ENCODE data around the gene RNF123.

The RNF123 gene

DNA sequence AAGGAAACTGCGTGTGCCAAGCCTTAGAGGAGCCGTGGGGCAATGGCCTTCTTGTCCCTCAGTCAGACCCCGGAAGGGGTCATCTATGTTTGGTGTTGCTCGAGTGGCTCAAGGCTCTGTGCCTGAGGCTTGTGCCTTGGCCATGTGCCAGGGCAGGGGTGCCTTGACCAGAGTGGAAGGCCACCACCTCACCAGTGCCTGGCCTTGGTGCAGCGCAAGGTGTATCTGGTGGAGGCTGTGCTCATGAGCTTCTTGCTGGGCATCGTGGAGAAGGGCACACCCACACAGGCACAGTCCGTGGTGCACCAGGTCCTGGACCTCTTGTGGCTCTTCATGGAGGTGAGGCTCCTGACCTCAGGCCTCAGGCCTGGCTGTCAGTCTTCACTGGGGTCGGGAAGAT is 10.7 kb downstream of the RNF123 start:
- H3K27ac ChIP-seq (ENCODE audit: low read length) = no peak overlapping the region
- no peak overlapping the region for H3K9ac ChIP-seq (ENCODE audit: low read depth, low read length)
- peaks cover 24% of the 10 kb centered on the region for H3K36me3 ChIP-seq (ENCODE audit: insufficient read depth, low read depth, low read length)

GRCh38 chr3:49700453-49701128 is 11.2 kb downstream of the RNF123 start:
- Histone ChIP-seq H3K36me3 (ENCODE audit: insufficient read depth, low read depth, low read length) (peaks cover 26% of the 10 kb centered on the region), H3K4me3 (ENCODE audit: low read length) (no peak overlapping the region)

More for the DNA sequence above, 10.7 kb downstream of the RNF123 start:
- H3K27me3 ChIP-seq (ENCODE audit: insufficient read depth, low read length) = no peaks in the 10 kb centered on the region
- H3K9me3 ChIP-seq (ENCODE audit: insufficient read depth, low read depth, low read length) = no peaks in the 10 kb centered on the region
- no peak overlapping the region for H3K4me3 ChIP-seq (ENCODE audit: low read length)
- 0 out of 2 replicates have a peak, but pooled peaks cover 3% of the 10 kb centered on the region for H3K4me1 ChIP-seq (ENCODE audit: insufficient read depth, low read length)

DNA sequence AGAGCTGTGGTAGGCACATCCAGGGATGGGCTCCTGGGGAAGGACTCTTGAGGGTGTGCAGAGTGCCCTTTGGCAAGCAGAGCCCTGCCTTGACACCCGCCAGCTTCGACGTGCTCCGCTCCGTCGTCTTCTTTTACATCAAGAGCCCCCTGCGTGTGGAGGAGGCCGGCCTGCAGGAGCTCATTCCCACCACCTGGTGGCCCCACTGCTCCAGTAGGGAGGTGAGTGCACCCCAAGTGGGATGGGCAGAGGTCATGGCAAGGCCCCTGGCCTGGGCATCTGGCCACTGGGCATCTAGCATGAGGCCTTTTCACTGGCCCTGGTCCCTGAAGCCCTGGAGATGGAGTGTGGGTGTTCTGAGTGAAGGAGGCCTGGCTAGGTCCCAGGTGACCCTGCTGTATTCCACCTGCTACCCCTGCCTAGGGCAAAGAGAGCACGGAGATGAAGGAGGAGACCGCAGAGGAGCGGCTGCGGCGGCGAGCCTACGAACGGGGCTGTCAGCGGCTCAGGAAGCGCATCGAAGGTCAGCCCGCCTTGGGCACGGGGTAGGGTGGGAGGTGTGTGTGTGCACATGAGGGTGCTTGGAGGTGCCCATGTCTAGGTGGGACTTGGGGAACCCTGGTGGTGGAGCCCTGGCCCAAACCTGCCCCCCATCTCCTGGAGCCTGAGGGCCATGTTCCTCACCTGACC is 12.2 kb downstream of the RNF123 start:
- Histone ChIP-seq H3K27ac (ENCODE audit: low read length) (no peak overlapping the region), H3K27me3 (ENCODE audit: insufficient read depth, low read length) (no peaks in the 10 kb centered on the region), H3K9me3 (ENCODE audit: insufficient read depth, low read depth, low read length) (no peaks in the 10 kb centered on the region), H3K4me3 (ENCODE audit: low read length) (no peak overlapping the region), H3K9ac (ENCODE audit: low read depth, low read length) (no peak overlapping the region), H3K4me1 (ENCODE audit: insufficient read depth, low read length) (0 out of 2 replicates have a peak, but pooled peaks cover 3% of the 10 kb centered on the region), H3K36me3 (ENCODE audit: insufficient read depth, low read depth, low read length) (peaks cover 32% of the 10 kb centered on the region)

More at GRCh38 chr3:49700453-49701128, 11.2 kb downstream of the RNF123 start:
- Histone ChIP-seq H3K4me1 (ENCODE audit: insufficient read depth, low read length) (0 out of 2 replicates have a peak, but pooled peaks cover 3% of the 10 kb centered on the region), H3K9me3 (ENCODE audit: insufficient read depth, low read depth, low read length) (no peaks in the 10 kb centered on the region), H3K9ac (ENCODE audit: low read depth, low read length) (no peak overlapping the region), H3K27ac (ENCODE audit: low read length) (no peak overlapping the region), H3K27me3 (ENCODE audit: insufficient read depth, low read length) (no peaks in the 10 kb centered on the region)

- Histone ChIP-seq H3K27me3 (ENCODE audit: insufficient read depth, low read length) (no peaks in the 10 kb centered on the region), H3K27ac (ENCODE audit: low read length) (no peak overlapping the region), H3K4me1 (ENCODE audit: insufficient read depth, low read length) (0 out of 2 replicates have a peak, but pooled peaks cover 3% of the 10 kb centered on the region), H3K9me3 (ENCODE audit: insufficient read depth, low read depth, low read length) (no peaks in the 10 kb centered on the region), H3K4me3 (ENCODE audit: low read length) (no peak overlapping the region), H3K9ac (ENCODE audit: low read depth, low read length) (no peak overlapping the region), H3K36me3 (ENCODE audit: insufficient read depth, low read depth, low read length) (peaks cover 32% of the 10 kb centered on the region)
These were observed 13.3 kb downstream of the RNF123 start for GRCh38 chr3:49702672-49703071.

GRCh38 chr3:49703443-49703927 is 14.1 kb downstream of the RNF123 start:
- Histone ChIP-seq H3K4me1 (ENCODE audit: insufficient read depth, low read length) (0 out of 2 replicates have a peak, but pooled peaks cover 3% of the 10 kb centered on the region), H3K36me3 (ENCODE audit: insufficient read depth, low read depth, low read length) (peaks cover 28% of the 10 kb centered on the region), H3K9me3 (ENCODE audit: insufficient read depth, low read depth, low read length) (no peaks in the 10 kb centered on the region), H3K4me3 (ENCODE audit: low read length) (no peak overlapping the region), H3K9ac (ENCODE audit: low read depth, low read length) (no peak overlapping the region), H3K27me3 (ENCODE audit: insufficient read depth, low read length) (no peaks in the 10 kb centered on the region), H3K27ac (ENCODE audit: low read length) (no peak overlapping the region)

GRCh38 chr3:49703956-49704355 is 14.6 kb downstream of the RNF123 start:
- no peaks in the 10 kb centered on the region for H3K27me3 ChIP-seq (ENCODE audit: insufficient read depth, low read length)
- H3K4me3 ChIP-seq (ENCODE audit: low read length) = no peak overlapping the region
- no peak overlapping the region for H3K27ac ChIP-seq (ENCODE audit: low read length)
- H3K4me1 ChIP-seq (ENCODE audit: insufficient read depth, low read length) = 0 out of 2 replicates have a peak, but pooled peaks cover 3% of the 10 kb centered on the region
- H3K9me3 ChIP-seq (ENCODE audit: insufficient read depth, low read depth, low read length) = no peaks in the 10 kb centered on the region
- no peak overlapping the region for H3K9ac ChIP-seq (ENCODE audit: low read depth, low read length)
- peaks cover 28% of the 10 kb centered on the region for H3K36me3 ChIP-seq (ENCODE audit: insufficient read depth, low read depth, low read length)

DNA sequence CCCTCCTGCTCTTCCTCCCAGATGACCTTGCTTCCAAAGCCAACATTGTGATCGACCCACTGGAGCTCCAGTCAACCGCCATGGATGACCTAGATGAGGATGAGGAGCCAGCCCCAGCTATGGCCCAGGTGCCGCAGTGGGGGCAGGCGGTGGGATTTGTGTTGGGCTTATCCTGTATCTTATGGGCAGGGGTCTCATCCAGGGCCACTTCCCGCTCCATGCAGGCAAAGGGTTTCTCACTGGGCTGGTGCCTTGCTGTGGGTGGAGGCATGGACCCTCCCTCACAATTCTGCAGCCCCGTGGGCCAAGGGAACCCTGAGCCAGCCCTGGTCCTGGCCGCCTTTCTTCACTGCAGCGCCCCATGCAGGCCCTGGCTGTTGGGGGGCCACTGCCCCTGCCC is 15.3 kb downstream of the RNF123 start:
- Histone ChIP-seq H3K27ac (ENCODE audit: low read length) (no peak overlapping the region), H3K9ac (ENCODE audit: low read depth, low read length) (no peak overlapping the region), H3K36me3 (ENCODE audit: insufficient read depth, low read depth, low read length) (peaks cover 28% of the 10 kb centered on the region), H3K27me3 (ENCODE audit: insufficient read depth, low read length) (no peaks in the 10 kb centered on the region), H3K4me1 (ENCODE audit: insufficient read depth, low read length) (0 out of 2 replicates have a peak, but pooled peaks cover 3% of the 10 kb centered on the region), H3K4me3 (ENCODE audit: low read length) (no peak overlapping the region), H3K9me3 (ENCODE audit: insufficient read depth, low read depth, low read length) (no peaks in the 10 kb centered on the region)

DNA sequence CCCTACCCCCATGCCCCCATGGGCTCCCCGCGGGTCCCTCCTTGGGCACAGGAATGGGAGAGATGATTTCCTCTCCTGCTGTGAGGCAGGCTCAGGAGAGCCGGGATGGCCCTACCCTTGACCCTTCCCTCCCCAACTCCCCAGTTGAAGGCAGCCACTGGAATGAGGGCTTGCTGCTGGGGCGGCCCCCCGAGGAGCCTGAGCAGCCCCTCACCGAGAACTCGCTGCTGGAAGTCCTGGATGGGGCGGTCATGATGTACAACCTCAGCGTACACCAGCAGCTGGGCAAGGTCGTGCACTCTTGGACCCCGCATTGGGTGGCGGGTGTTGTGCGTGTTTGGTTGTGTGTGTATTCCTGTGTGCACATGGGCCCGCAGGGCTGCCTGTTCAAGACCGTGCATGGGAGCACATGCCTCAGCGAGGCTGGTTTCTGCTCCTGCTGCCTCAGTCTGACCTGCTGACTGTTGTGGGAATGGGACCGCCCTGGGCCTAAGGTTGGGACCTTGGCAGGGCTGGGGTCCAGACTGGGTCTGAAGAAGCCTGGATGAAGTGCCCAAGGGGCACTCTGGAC is 16.1 kb downstream of the RNF123 start:
- Histone ChIP-seq H3K9ac (ENCODE audit: low read depth, low read length) (no peak overlapping the region), H3K27me3 (ENCODE audit: insufficient read depth, low read length) (no peaks in the 10 kb centered on the region), H3K4me1 (ENCODE audit: insufficient read depth, low read length) (0 out of 2 replicates have a peak, but pooled peaks cover 3% of the 10 kb centered on the region), H3K9me3 (ENCODE audit: insufficient read depth, low read depth, low read length) (no peaks in the 10 kb centered on the region), H3K27ac (ENCODE audit: low read length) (no peak overlapping the region), H3K36me3 (ENCODE audit: insufficient read depth, low read depth, low read length) (peaks cover 22% of the 10 kb centered on the region), H3K4me3 (ENCODE audit: low read length) (no peak overlapping the region)

GRCh38 chr3:49706456-49707112 is 17.2 kb downstream of the RNF123 start:
- H3K36me3 ChIP-seq (ENCODE audit: insufficient read depth, low read depth, low read length) = peaks cover 19% of the 10 kb centered on the region
- no peaks in the 10 kb centered on the region for H3K9me3 ChIP-seq (ENCODE audit: insufficient read depth, low read depth, low read length)
- H3K4me1 ChIP-seq (ENCODE audit: insufficient read depth, low read length) = no peaks in the 10 kb centered on the region

GRCh38 chr3:49707113-49707480 is 17.7 kb downstream of the RNF123 start:
- H3K27ac ChIP-seq (ENCODE audit: low read length) = no peak overlapping the region
- no peaks in the 10 kb centered on the region for H3K27me3 ChIP-seq (ENCODE audit: insufficient read depth, low read length)
- H3K4me1 ChIP-seq (ENCODE audit: insufficient read depth, low read length) = no peaks in the 10 kb centered on the region
- H3K4me3 ChIP-seq (ENCODE audit: low read length) = no peak overlapping the region
- H3K9ac ChIP-seq (ENCODE audit: low read depth, low read length) = no peak overlapping the region
- H3K36me3 ChIP-seq (ENCODE audit: insufficient read depth, low read depth, low read length) = peaks cover 19% of the 10 kb centered on the region
- no peaks in the 10 kb centered on the region for H3K9me3 ChIP-seq (ENCODE audit: insufficient read depth, low read depth, low read length)

More at GRCh38 chr3:49706456-49707112, 17.2 kb downstream of the RNF123 start:
- Histone ChIP-seq H3K27ac (ENCODE audit: low read length) (no peak overlapping the region), H3K27me3 (ENCODE audit: insufficient read depth, low read length) (no peaks in the 10 kb centered on the region), H3K9ac (ENCODE audit: low read depth, low read length) (no peak overlapping the region), H3K4me3 (ENCODE audit: low read length) (no peak overlapping the region)

DNA sequence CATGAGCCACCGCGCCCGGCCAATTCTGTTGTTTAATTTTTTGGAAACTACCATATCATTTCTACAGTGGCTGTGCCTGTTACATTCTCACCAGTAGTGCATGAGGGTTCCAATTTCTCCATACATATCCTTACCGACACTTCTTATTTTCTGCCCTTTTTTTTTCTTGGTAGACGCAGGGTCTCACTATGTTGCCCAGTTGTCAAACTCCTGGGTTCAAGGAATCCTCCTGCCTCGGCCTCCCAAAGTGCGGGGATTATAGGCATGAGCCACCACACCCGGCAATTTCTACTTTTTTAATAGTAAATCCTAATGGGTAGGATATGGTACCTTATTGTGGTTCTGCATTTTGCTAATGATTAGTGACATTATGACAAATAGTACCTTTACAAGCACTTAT is 20.5 kb downstream of the RNF123 start:
- Histone ChIP-seq H3K27me3 (ENCODE audit: insufficient read depth, low read length) (no peaks in the 10 kb centered on the region), H3K4me3 (ENCODE audit: low read length) (no peak overlapping the region), H3K27ac (ENCODE audit: low read length) (no peak overlapping the region), H3K9me3 (ENCODE audit: insufficient read depth, low read depth, low read length) (no peaks in the 10 kb centered on the region), H3K36me3 (ENCODE audit: insufficient read depth, low read depth, low read length) (peaks cover 8% of the 10 kb centered on the region), H3K9ac (ENCODE audit: low read depth, low read length) (no peak overlapping the region), H3K4me1 (ENCODE audit: insufficient read depth, low read length) (no peaks in the 10 kb centered on the region)
